HCT116 (cell line): ENCODE data around the gene SNX20. TPM values are rescaled to one million over a fixed set of nuclear protein-coding genes. Genes with fewer than 3 reads are reported as not detected.

ENCODE experiments used
- ATAC-seq: fragments of 200-7000 bp; cut with Tn5 transposase; 2 replicates; pipeline ENCODE4 v1.9.1; 2020; ENCODE audit warnings: mild to moderate bottlenecking, moderate library complexity
- BruUV-seq: library from RNA; stranded (reverse); fragments of 400-500 nt; replicated peaks from 2 replicates; lab custom pipeline; 2021; lab: Mats Ljungman, UMichigan
- CTCF ChIA-PET: fragments of 300-600 bp; sonication (Branson Sonifier 250); formaldehyde crosslinking; loops from one replicate; lab custom pipeline; 2021; ENCODE audit warnings: antibody characterized with exemption; lab: Charles Lee
- POLR2A ChIA-PET: fragments of 300-600, 350-600 bp; sonication (Branson Sonifier 250); formaldehyde crosslinking; loops from one replicate; lab custom pipeline; 2021; ENCODE audit warnings: antibody characterized with exemption; lab: Charles Lee
- RAD21 ChIA-PET, 2 experiments: fragments of 300-600 bp; sonication (Branson Sonifier 250); formaldehyde crosslinking; loops; one replicate each; lab custom pipeline; 2023; ENCODE audit warnings: low total read pairs in 2 of 2; ENCODE audit not compliant: uncharacterized antibody in 2 of 2, unreplicated experiment in 2 of 2, low non-redundant PET in 1 of 2; lab: Charles Lee
- DNase-seq: peaks from one replicate; pipeline ENCODE4 v3.0.0-alpha.2; 2010; ENCODE audit warnings: low read depth, low spot score
- H2AFZ ChIP-seq: fragments of 200-600 bp; shearing (Covaris generic), sonication (generic); 2 replicates; pipeline ENCODE4 v1.6.1; 2017; ENCODE audit warnings: low read depth, mixed run types, mixed read lengths, antibody characterized with exemption, low read length; ENCODE audit not compliant: poor library complexity, severe bottlenecking
- H3K27ac ChIP-seq: 2 replicates; pipeline ENCODE4 v1.5.1; 2012; ENCODE audit warnings: low read depth, low read length
- H3K27me3 ChIP-seq: fragments of 200-600 bp; sonication (generic); 2 replicates; pipeline ENCODE4 v1.6.1; 2016; ENCODE audit warnings: mixed run types, low read length, mixed read lengths; ENCODE audit not compliant: insufficient read depth
- H3K36me3 ChIP-seq, 2 experiments: fragments of 200-500 bp in 1 of 2; fragments of 200-600 bp in 1 of 2; sonication (Bioruptor generic) in 1 of 2; sonication (generic) in 1 of 2; 2 replicates each; pipeline versions ENCODE4 v1.5.1 to v1.6.1; 2014 to 2016; ENCODE audit warnings: low read length in 2 of 2, inconsistent platforms in 1 of 2, mixed read lengths in 1 of 2, mixed run types in 1 of 2; ENCODE audit not compliant: insufficient read depth in 2 of 2, control insufficient read depth in 1 of 2
- H3K4me1 ChIP-seq, 2 experiments: fragments of 200-600 bp in 1 of 2; sonication (generic) in 1 of 2; 2 replicates each; pipeline versions ENCODE4 v1.5.1 to v1.6.1; 2012 to 2017; ENCODE audit warnings: low read length in 2 of 2, inconsistent platforms in 1 of 2, mild to moderate bottlenecking in 1 of 2, mixed read lengths in 1 of 2, mixed run types in 1 of 2, moderate library complexity in 1 of 2; ENCODE audit not compliant: insufficient read depth in 2 of 2, control insufficient read depth in 1 of 2
- H3K4me2 ChIP-seq: fragments of 200-600 bp; sonication (generic); 2 replicates; pipeline ENCODE4 v1.6.1; 2017; ENCODE audit warnings: mixed run types, low read length, mixed read lengths
- H3K4me3 ChIP-seq, 2 experiments: fragments of 200-600 bp in 1 of 2; sonication (generic) in 1 of 2; replicated peaks in 1 of 2; 2 replicates each; pipeline ENCODE4 v1.5.1; 2011 to 2016; ENCODE audit warnings: low read length in 2 of 2, control low read depth in 1 of 2, low read depth in 1 of 2, mild to moderate bottlenecking in 1 of 2, mixed read lengths in 1 of 2, mixed run types in 1 of 2
- H3K79me2 ChIP-seq: fragments of 200-600 bp; sonication (generic); 2 replicates; pipeline ENCODE4 v1.6.1; 2017; ENCODE audit warnings: mild to moderate bottlenecking, mixed run types, low read length, moderate library complexity, mixed read lengths; ENCODE audit not compliant: insufficient read depth
- H3K9ac ChIP-seq: fragments of 200-600 bp; sonication (generic); 2 replicates; pipeline ENCODE4 v1.6.1; 2016; ENCODE audit warnings: low read length, mixed read lengths
- H3K9me2 ChIP-seq: fragments of 200-600 bp; sonication (generic), shearing (Covaris generic); 2 replicates; pipeline ENCODE4 v1.6.1; 2017; ENCODE audit warnings: mixed run types, mild to moderate bottlenecking, moderate library complexity; ENCODE audit not compliant: insufficient read depth
- H3K9me3 ChIP-seq, 2 experiments: fragments of 200-500 bp in 1 of 2; fragments of 200-600 bp in 1 of 2; sonication (Bioruptor generic) in 1 of 2; sonication (generic) in 1 of 2; 2 replicates each; pipeline ENCODE4 v1.6.1; 2014 to 2017; ENCODE audit warnings: low read length in 2 of 2, mixed read lengths in 2 of 2, inconsistent platforms in 1 of 2, low read depth in 1 of 2, mild to moderate bottlenecking in 1 of 2, mixed run types in 1 of 2, moderate library complexity in 1 of 2; ENCODE audit not compliant: control insufficient read depth in 1 of 2, insufficient read depth in 1 of 2
- H4K20me1 ChIP-seq: fragments of 200-600 bp; sonication (generic), shearing (Covaris generic); 2 replicates; pipeline ENCODE4 v1.6.1; 2017; ENCODE audit warnings: mixed run types, mild to moderate bottlenecking, moderate library complexity; ENCODE audit not compliant: insufficient read depth
- CBX3 ChIP-seq: IDR thresholded peaks from 2 replicates; pipeline ENCODE4 v1.6.1; 2012; ENCODE audit warnings: low read depth
- CEBPB ChIP-seq: IDR thresholded peaks from 2 replicates; pipeline ENCODE4 v1.6.1; 2012; ENCODE audit warnings: low read depth
- FOSL1 ChIP-seq: IDR thresholded peaks from 2 replicates; pipeline ENCODE4 v1.6.1; 2012; ENCODE audit warnings: low read depth
- POLR2A ChIP-seq: IDR thresholded peaks from 2 replicates; pipeline ENCODE4 v1.7.0; 2011; ENCODE audit warnings: borderline replicate concordance; ENCODE audit not compliant: insufficient read depth, insufficient read length; ENCODE audit errors: extremely low read depth
- SIN3A ChIP-seq: IDR thresholded peaks from 2 replicates; pipeline ENCODE4 v1.6.1; 2012; ENCODE audit warnings: low read depth
- SP1 ChIP-seq: IDR thresholded peaks from 2 replicates; pipeline ENCODE4 v1.6.1; 2012; ENCODE audit warnings: low read depth
- TCF7L2 ChIP-seq: IDR thresholded peaks from 2 replicates; pipeline ENCODE4 v1.7.0; 2011; ENCODE audit warnings: borderline replicate concordance, inconsistent platforms; ENCODE audit not compliant: insufficient read depth, insufficient read length; ENCODE audit errors: extremely low read depth
- YY1 ChIP-seq: IDR thresholded peaks from 2 replicates; pipeline ENCODE4 v1.6.1; 2011; ENCODE audit warnings: low read length, low read depth, moderate library complexity, mild to moderate bottlenecking; ENCODE audit not compliant: insufficient replicate concordance; ENCODE audit errors: extremely low read depth
- ZFX ChIP-seq: fragments of 450-650 bp; IDR thresholded peaks from 2 replicates; pipeline ENCODE4 v1.6.1; 2017
- intact Hi-C: fragments of 100-400 bp; cut with micrococcal nuclease; formaldehyde crosslinking; loops from 2 replicates; pipeline ENCODE4 v1.10.0; 2022
- total RNA-seq: library from RNA; stranded (reverse); gene quantifications from one replicate; pipeline ENCODE4 v1.2.1, GENCODE V29; 2021; ENCODE audit not compliant: unreplicated experiment
- TF ChIP-seq, protein P1 (sequence below): IDR thresholded peaks from 2 replicates; pipeline ENCODE4 v1.6.1; 2012
- TF ChIP-seq, protein P2 (sequence below), 3 experiments: fragments of 200-600 bp in 1 of 3; sonication (generic) in 1 of 3; IDR thresholded peaks in 2 of 3; conservative IDR thresholded peaks in 1 of 3; 2 replicates each; pipeline ENCODE4 v1.5.1; 2012 to 2017; ENCODE audit warnings: low read depth in 2 of 3, low read length in 2 of 3, antibody characterized with exemption in 1 of 3, borderline replicate concordance in 1 of 3, control low read depth in 1 of 3, mild to moderate bottlenecking in 1 of 3, mixed read lengths in 1 of 3, mixed run types in 1 of 3, moderate library complexity in 1 of 3; ENCODE audit not compliant: insufficient read depth in 1 of 3

The SNX20 gene
- total RNA-seq, 1 experiment from 2014 or later, result 0.07 TPM

DNA sequence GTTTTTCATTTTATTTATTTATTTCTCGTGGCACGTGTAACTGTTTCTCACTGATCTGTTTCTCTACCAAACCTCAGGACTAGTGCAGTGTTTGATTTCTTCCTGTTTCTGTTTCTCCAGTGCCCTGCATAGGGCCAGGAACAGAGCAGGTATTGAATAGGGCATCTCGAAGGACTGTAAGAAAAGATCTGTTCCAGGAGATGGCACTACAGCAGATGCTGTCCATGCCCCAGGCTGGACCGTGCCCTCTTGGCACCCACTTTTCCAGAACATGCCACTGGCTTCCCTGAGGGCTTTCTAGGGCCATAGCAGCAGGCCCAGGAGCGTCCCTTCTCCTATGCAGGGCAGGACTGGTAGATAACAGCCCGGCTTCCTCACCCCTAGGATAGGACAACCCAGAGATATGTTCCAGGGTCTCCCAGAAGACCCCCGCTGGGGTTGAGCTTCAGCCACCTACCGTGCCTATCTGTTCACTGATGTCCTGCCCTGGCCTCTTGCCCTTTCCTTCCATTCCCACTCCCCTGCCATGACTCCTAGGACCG is 4.4 kb downstream of the SNX20 start:
- BruUV-seq, result no TSS peak
- H4K20me1 ChIP-seq, result no peaks in the 10 kb centered on the region
- no peaks in the 10 kb centered on the region for H3K9me2 ChIP-seq
- H3K4me2 ChIP-seq, result no peak overlapping the region
- intact Hi-C loops, result loop anchor here (10.0 kb wide), 2 partner anchors 542 to 1308 kb away; no protein-coding TSS in a partner anchor
- no peak overlapping the region for H3K4me3 ChIP-seq
- H3K4me1 ChIP-seq, result no peaks in the 10 kb centered on the region
- no peak for ATAC-seq
- H3K27me3 ChIP-seq, result no peaks in the 10 kb centered on the region
- POLR2A ChIA-PET, result no interaction called here
- H3K36me3 ChIP-seq, result no peaks in the 10 kb centered on the region
- H3K79me2 ChIP-seq, result no peaks in the 10 kb centered on the region
- RAD21 ChIA-PET, result interaction anchor here (1.0 to 1.2 kb wide), 2 partner anchors 130 kb away, joined by 5 read pairs; no protein-coding TSS in a partner anchor
- DNase-seq, result no peak
- TF ChIP-seq SIN3A, result no peak
- TF ChIP-seq FOSL1, result no peak
- no peak for TF ChIP-seq POLR2A
- TF ChIP-seq ZFX, result no peak
- TF ChIP-seq, protein P1, sequence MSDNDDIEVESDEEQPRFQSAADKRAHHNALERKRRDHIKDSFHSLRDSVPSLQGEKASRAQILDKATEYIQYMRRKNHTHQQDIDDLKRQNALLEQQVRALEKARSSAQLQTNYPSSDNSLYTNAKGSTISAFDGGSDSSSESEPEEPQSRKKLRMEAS, result no peak
- no peak for TF ChIP-seq TCF7L2
- TF ChIP-seq CBX3, result no peak
- TF ChIP-seq CEBPB, result no peak
- no peak overlapping the region for H2AFZ ChIP-seq
- CTCF ChIA-PET, result interaction anchor here (1.1 to 2.5 kb wide), 2 partner anchors 8 to 11 kb away, joined by 3 to 8 read pairs; no protein-coding TSS in a partner anchor
- no peak overlapping the region for H3K27ac ChIP-seq
- H3K9me3 ChIP-seq, result peaks cover 10 to 12% of the 10 kb centered on the region in 2 experiments; a peak in 3 of 4 replicates
- H3K9ac ChIP-seq, result no peak overlapping the region

DNA sequence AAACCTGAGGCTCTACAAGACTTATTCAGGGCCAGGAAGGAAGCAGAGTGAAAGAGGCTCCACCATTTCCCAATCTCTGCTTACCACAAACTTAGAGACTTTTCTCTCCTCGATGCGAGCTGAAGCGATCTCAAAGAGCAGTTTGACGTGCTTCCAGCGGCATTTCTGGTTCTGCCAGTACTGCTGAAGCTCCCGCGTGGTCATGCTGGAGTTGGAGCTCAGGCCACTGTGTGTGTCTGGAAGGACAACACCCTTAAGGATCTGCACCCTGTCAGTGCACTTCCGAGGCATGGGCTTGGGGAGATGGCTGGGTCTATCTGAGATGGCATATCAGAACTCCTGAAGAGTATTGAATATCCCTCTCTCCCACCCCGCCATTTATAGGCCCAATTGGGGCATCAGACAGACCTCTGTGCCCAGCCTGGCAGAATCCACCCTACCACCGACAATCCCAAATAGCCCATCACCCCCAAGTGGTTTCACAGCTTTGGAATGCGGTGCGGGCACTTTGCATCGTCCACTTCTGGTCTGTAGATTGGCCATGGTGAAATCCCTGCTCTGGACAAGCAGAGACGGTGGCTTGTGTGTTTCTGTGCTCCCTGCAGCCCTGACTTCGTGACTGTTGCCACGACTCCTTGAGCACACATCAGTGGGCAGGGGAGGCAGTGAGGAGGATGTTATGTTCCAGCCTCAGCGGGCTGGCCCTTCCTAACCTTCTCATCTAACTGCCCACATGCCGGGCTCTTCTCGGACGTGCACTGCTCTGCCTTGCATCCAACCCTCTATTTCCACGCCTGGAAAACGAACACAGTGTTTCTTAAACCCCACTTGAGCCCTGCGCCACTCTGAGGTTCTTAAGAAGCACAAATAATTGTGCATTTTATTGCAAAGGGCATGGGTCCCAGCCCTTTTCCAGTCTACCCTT is 5.2 kb downstream of the SNX20 start:
- ATAC-seq (no peak), DNase-seq (no peak)
- BruUV-seq, result no TSS peak
- Histone ChIP-seq H3K79me2 (no peaks in the 10 kb centered on the region), H3K9me3 (peaks cover 10 to 15% of the 10 kb centered on the region in 2 experiments; a peak in 3 of 4 replicates), H3K4me2 (no peak overlapping the region), H3K27ac (no peak overlapping the region), H3K4me3 (no peak overlapping the region), H3K4me1 (no peaks in the 10 kb centered on the region), H3K9me2 (no peaks in the 10 kb centered on the region), H4K20me1 (no peaks in the 10 kb centered on the region), H3K36me3 (no peaks in the 10 kb centered on the region), H2AFZ (no peak overlapping the region), H3K9ac (no peak overlapping the region), H3K27me3 (no peaks in the 10 kb centered on the region)
- intact Hi-C loops, result loop anchor here (10.0 kb wide), 2 partner anchors 541 to 1309 kb away; no protein-coding TSS in a partner anchor
- ChIA-PET POLR2A (no interaction called here), RAD21 (no interaction called here), CTCF (interaction anchor here (1.1 to 1.6 kb wide), 2 partner anchors 11 to 71 kb away, joined by 3 to 6 read pairs; no protein-coding TSS in a partner anchor)
- TF ChIP-seq, protein P1, result no peak
- no peak for TF ChIP-seq YY1
- no peak for TF ChIP-seq FOSL1
- TF ChIP-seq CBX3, result no peak
- no peak for TF ChIP-seq SP1
- TF ChIP-seq, protein P2, sequence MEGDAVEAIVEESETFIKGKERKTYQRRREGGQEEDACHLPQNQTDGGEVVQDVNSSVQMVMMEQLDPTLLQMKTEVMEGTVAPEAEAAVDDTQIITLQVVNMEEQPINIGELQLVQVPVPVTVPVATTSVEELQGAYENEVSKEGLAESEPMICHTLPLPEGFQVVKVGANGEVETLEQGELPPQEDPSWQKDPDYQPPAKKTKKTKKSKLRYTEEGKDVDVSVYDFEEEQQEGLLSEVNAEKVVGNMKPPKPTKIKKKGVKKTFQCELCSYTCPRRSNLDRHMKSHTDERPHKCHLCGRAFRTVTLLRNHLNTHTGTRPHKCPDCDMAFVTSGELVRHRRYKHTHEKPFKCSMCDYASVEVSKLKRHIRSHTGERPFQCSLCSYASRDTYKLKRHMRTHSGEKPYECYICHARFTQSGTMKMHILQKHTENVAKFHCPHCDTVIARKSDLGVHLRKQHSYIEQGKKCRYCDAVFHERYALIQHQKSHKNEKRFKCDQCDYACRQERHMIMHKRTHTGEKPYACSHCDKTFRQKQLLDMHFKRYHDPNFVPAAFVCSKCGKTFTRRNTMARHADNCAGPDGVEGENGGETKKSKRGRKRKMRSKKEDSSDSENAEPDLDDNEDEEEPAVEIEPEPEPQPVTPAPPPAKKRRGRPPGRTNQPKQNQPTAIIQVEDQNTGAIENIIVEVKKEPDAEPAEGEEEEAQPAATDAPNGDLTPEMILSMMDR (IDR thresholded peaks at IDR 0.05 in 2 of 3, conservative IDR thresholded peaks at IDR 0.05 in 1 of 3; ENCODE audit: borderline replicate concordance in 1 of 3, insufficient read depth in 1 of 3, low read depth in 2 of 3, low read length in 2 of 3), result no peak
- no peak for TF ChIP-seq TCF7L2
